Left lung (tissue), 10 donors: Measurements from ENCODE around the gene PLA2G2F. TPM values are rescaled to one million over a fixed set of nuclear protein-coding genes. Genes with fewer than 3 reads are reported as not detected.

Experiments used
- ATAC-seq: fragments of 200-7000 bp; cut with Tn5 transposase; one replicate; pipeline ENCODE4 v1.9.1; 2020; ENCODE audit warnings: moderate library complexity
- DNase-seq, 4 donors: peaks; one replicate each; pipeline ENCODE4 v3.0.0-alpha.2; 2013 to 2020
- H3K27ac ChIP-seq, 2 donors: fragments of 200-600 bp; sonication (generic) in 1 of 2; one replicate each; pipeline versions ENCODE4 v1.5.0 to v1.8.0; 2020 to 2021
- H3K27me3 ChIP-seq, 2 donors: fragments of 200-600 bp; sonication (generic) in 1 of 2; one replicate each; pipeline versions ENCODE4 v1.5.0 to v1.8.0; 2020 to 2021
- H3K36me3 ChIP-seq, 2 donors: fragments of 200-600 bp; sonication (generic) in 1 of 2; one replicate each; pipeline versions ENCODE4 v1.5.0 to v1.8.0; 2020 to 2021
- H3K4me1 ChIP-seq, 2 donors: fragments of 200-600 bp; one replicate each; pipeline ENCODE4 v1.8.0; 2021
- H3K4me3 ChIP-seq, 2 donors: fragments of 200-600 bp; sonication (generic) in 1 of 2; one replicate each; pipeline versions ENCODE4 v1.5.0 to v1.8.0; 2020 to 2021; ENCODE audit warnings: mild to moderate bottlenecking in 1 of 2
- H3K9me3 ChIP-seq, 2 donors: fragments of 200-600 bp; sonication (generic) in 1 of 2; one replicate each; pipeline versions ENCODE4 v1.5.0 to v1.8.0; 2020 to 2021
- intact Hi-C, 2 donors: fragments of 100-400 bp; cut with DNase I; formaldehyde crosslinking; loops; one replicate each; pipeline versions ENCODE4 v1.11.2 to v1.14.2; 2022
- polyA plus RNA-seq, 6 donors: library from polyadenylated mRNA; unstranded; fragments of 120-200 nt; gene quantifications; one replicate each; pipeline ENCODE4 v1.2.1, GENCODE V29; 2013; ENCODE audit not compliant: insufficient read length in 6 of 6
- total RNA-seq, 2 donors: library from RNA; stranded (reverse); fragmentation: NEBNext Ultra II Directional; extraction: Animal tissue kit (Norgen Biotek cat#: 25700); gene quantifications; one replicate each; pipeline ENCODE4 v1.2.1, GENCODE V29; 2021
- TF ChIP-seq, protein P1 (sequence below), 2 donors: fragments of 200-600 bp; sonication (generic) in 1 of 2; IDR thresholded peaks; one replicate each; pipeline versions ENCODE4 v1.5.0 to v1.8.0; 2021; ENCODE audit warnings: antibody characterized with exemption in 2 of 2
- donor health status: DM: no; HTN: yes; CAD: no.
- donor health status: DM: no; HTN: no; CAD: no.

Gene PLA2G2F
- total and polyA plus RNA-seq, 8 donors = not detected

DNA sequence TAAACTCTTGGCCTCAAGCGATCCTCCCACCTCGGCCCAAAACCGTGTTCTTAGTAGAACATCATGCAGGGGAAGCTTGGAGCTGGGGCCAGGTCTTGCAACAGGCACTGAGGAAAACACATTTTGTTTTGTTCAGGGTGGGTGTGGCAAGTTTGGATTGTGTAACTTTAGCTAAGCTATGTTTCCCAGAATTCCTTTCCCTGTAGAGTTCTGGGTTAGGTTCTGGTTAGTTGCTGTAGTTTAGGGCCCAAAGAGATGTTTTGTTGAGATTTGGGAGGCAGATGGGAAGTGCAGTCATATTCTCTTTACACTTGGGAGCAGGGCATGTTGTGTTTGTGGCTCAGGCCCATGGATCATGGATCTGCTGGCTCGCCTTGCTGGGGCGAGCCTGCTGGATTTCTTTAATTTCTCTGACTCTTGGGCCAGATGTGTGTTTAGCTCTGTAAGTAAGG lies 45.2 kb upstream of the PLA2G2F start:
- peaks cover 0 to 7% of the 10 kb centered on the region in 2 donors for H3K4me1 ChIP-seq
- TF ChIP-seq, protein P1, sequence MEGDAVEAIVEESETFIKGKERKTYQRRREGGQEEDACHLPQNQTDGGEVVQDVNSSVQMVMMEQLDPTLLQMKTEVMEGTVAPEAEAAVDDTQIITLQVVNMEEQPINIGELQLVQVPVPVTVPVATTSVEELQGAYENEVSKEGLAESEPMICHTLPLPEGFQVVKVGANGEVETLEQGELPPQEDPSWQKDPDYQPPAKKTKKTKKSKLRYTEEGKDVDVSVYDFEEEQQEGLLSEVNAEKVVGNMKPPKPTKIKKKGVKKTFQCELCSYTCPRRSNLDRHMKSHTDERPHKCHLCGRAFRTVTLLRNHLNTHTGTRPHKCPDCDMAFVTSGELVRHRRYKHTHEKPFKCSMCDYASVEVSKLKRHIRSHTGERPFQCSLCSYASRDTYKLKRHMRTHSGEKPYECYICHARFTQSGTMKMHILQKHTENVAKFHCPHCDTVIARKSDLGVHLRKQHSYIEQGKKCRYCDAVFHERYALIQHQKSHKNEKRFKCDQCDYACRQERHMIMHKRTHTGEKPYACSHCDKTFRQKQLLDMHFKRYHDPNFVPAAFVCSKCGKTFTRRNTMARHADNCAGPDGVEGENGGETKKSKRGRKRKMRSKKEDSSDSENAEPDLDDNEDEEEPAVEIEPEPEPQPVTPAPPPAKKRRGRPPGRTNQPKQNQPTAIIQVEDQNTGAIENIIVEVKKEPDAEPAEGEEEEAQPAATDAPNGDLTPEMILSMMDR (IDR thresholded peaks at IDR 0.05) = no peak
- H3K9me3 ChIP-seq = no peaks in the 10 kb centered on the region
- intact Hi-C loops = no loop called here
- peak in 1 of 4 donors; percentile 27 for DNase-seq
- H3K27me3 ChIP-seq = no peaks in the 10 kb centered on the region
- ATAC-seq = peak; percentile 15
- no peak overlapping the region for H3K27ac ChIP-seq
- H3K36me3 ChIP-seq = no peaks in the 10 kb centered on the region
- no peak overlapping the region for H3K4me3 ChIP-seq

DNA sequence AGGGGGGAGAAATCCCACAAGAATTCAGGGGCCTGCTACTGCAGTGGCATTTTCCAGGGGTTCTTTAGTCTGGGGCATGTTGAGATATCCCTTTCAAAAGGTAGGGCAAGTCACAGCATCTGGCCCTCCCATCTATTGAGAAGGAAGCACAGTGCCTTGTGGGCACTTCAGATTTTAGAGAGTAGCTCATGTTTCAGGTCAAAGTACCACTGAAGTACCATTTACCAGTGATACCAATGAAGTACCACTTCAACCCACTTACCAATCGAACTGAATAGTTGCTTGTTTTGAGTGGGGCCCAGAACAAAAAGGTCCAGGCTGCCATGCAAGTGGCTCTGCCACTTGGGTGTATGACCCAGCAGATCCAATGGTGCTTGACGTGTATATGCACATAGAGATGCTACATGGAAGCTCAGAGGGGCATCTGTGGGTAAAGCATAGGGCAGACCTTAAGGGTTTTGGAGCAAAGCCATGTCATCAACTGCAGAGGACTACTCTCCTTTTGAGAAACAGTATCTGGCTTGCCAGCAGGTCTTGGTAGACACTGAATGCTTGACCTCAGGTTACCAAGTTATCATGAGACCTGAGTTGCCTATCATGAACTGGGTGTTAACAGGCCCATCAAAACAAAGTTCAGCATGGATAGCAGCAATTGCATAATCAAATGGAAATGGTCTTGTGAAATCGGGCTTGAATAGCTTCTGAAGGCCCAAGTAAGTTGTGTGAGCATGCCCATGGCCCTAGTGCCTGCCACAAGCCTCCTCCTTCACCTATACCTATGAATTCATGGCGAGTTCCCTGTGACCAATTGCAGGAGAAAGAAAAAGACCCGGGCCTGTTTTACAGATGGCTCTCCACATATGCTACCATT lies 43.3 kb upstream of the PLA2G2F start:
- TF ChIP-seq, protein P1 (IDR thresholded peaks at IDR 0.05) = no peak
- Histone ChIP-seq H3K36me3 (no peaks in the 10 kb centered on the region), H3K9me3 (no peaks in the 10 kb centered on the region), H3K4me1 (peaks cover 0 to 7% of the 10 kb centered on the region in 2 donors), H3K27ac (no peak overlapping the region), H3K27me3 (no peaks in the 10 kb centered on the region), H3K4me3 (no peak overlapping the region)
- ATAC-seq = peak; percentile 78
- peak in 1 of 4 donors; percentile 42 for DNase-seq
- intact Hi-C loops = no loop called here

DNA sequence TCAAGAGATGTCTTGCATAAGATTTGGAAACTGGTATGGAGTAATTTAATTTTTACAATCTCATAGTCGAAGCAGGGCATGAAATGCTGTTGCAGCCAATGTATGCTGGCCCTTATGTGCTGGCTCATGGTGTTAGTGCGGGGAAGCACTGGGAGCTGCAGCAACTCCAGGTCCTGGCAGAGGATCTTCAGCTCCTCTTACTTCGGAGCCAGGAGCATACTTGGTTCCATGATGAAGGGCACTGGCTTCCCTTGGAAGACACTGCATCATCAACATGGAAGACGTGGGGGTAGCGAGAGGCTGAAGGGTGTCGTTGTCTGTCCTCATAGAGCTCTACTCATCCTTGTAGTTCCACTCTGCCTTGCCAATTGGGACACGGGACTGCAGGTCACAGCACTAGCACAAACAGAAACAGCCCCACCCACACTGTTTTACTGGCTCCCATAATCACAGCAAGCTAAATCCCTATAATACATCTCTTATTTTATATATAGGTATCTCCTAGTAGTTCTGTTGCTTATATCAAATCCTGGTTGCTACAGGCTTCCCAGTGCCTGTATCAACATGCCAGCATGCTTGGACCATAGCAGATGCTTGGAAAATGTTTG lies 42.2 kb upstream of the PLA2G2F start:
- TF ChIP-seq, protein P1 (IDR thresholded peaks at IDR 0.05) = no peak
- intact Hi-C loops = no loop called here
- DNase-seq = no peak
- no peak overlapping the region for H3K27ac ChIP-seq
- peaks cover 0 to 7% of the 10 kb centered on the region in 2 donors for H3K4me1 ChIP-seq
- H3K27me3 ChIP-seq = no peaks in the 10 kb centered on the region
- H3K36me3 ChIP-seq = no peaks in the 10 kb centered on the region
- H3K4me3 ChIP-seq = no peak overlapping the region
- H3K9me3 ChIP-seq = no peaks in the 10 kb centered on the region
- no peak for ATAC-seq

DNA sequence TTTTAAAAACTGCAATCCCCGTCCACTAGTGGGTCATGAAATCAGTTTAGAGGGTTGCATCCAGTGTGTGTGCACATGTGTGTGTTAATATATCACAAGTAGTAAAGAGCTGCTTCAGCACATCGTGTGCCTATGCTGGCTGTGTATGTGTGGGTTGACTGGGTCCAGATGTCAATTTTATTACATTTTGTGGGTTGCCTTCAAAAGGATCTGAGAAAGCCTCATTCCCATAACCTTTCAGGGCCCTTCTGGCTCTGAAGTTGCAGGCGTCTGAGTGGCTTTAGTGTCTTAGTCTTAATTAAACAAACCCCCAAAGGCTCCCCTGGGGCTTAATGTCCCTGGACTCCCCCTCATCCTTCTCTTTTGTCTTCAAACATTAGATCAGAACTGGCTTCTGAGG lies 39.6 kb upstream of the PLA2G2F start:
- Histone ChIP-seq H3K27me3 (peaks cover 0 to 3% of the 10 kb centered on the region in 2 donors), H3K4me1 (no peaks in the 10 kb centered on the region), H3K9me3 (no peaks in the 10 kb centered on the region), H3K27ac (no peak overlapping the region), H3K4me3 (no peak overlapping the region), H3K36me3 (no peaks in the 10 kb centered on the region)
- ATAC-seq = no peak
- intact Hi-C loops = no loop called here
- TF ChIP-seq, protein P1 (IDR thresholded peaks at IDR 0.05) = no peak
- DNase-seq = peak in 2 of 4 donors; percentile 53 to 77
